ENCODE results near the gene TCF3. TPM values are rescaled to one million over a fixed set of nuclear protein-coding genes. Genes with fewer than 3 reads are reported as not detected.

The TCF3 gene
- polyA plus RNA-seq, 1 experiment = 51.7 TPM

DNA sequence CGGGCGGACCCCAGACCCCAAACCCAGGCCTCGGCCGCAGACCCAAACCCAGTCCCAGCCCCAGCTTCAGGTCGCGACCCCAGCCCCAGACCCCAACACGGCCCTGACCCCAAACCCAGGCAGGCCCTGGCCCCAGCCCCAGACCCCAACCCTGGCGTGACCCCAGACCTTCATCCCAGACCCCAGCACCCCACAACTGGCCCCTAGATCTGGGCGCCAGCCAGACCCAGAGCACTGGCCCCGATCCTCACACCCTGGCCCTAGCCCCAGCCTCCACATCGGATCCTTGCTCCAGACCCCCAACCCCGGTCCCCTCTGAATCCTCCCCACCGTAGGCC lies 67.2 kb downstream of the TCF3 start:
- CTCF ChIA-PET = no interaction called here
- H3K4me3 ChIP-seq (ENCODE audit: low read depth, low read length) = no peak overlapping the region
- H3K27me3 ChIP-seq (ENCODE audit: control insufficient read depth, insufficient read depth, low read length) = no peaks in the 10 kb centered on the region
- no peaks in the 10 kb centered on the region; the same call in 1 of the 2 replicates for H3K9me3 ChIP-seq (ENCODE audit: control insufficient read depth, insufficient read depth, low read length)
- TF ChIP-seq, protein P1, sequence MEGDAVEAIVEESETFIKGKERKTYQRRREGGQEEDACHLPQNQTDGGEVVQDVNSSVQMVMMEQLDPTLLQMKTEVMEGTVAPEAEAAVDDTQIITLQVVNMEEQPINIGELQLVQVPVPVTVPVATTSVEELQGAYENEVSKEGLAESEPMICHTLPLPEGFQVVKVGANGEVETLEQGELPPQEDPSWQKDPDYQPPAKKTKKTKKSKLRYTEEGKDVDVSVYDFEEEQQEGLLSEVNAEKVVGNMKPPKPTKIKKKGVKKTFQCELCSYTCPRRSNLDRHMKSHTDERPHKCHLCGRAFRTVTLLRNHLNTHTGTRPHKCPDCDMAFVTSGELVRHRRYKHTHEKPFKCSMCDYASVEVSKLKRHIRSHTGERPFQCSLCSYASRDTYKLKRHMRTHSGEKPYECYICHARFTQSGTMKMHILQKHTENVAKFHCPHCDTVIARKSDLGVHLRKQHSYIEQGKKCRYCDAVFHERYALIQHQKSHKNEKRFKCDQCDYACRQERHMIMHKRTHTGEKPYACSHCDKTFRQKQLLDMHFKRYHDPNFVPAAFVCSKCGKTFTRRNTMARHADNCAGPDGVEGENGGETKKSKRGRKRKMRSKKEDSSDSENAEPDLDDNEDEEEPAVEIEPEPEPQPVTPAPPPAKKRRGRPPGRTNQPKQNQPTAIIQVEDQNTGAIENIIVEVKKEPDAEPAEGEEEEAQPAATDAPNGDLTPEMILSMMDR (IDR thresholded peaks at IDR 0.05; ENCODE audit: low read depth, low read length) = no peak
- DNase-seq (ENCODE audit: low read depth, low spot score) = no peak
- H3K27ac ChIP-seq (ENCODE audit: low read depth, low read length) = no peak overlapping the region
- POLR2A ChIA-PET = no interaction called here

- H3K4me3 ChIP-seq (ENCODE audit: low read depth, low read length) = no peak overlapping the region
- no peak for DNase-seq (ENCODE audit: low read depth, low spot score)
- TF ChIP-seq, protein P1 (IDR thresholded peaks at IDR 0.05; ENCODE audit: low read depth, low read length) = no peak
- CTCF ChIA-PET = no interaction called here
- no peak overlapping the region for H3K27ac ChIP-seq (ENCODE audit: low read depth, low read length)
- H3K27me3 ChIP-seq (ENCODE audit: control insufficient read depth, insufficient read depth, low read length) = no peaks in the 10 kb centered on the region
- POLR2A ChIA-PET = no interaction called here
- no peaks in the 10 kb centered on the region; the same call in 1 of the 2 replicates for H3K9me3 ChIP-seq (ENCODE audit: control insufficient read depth, insufficient read depth, low read length)
These were observed 67.7 kb downstream of the TCF3 start for GRCh38 chr19:1584500-1585242.

GRCh38 chr19:1582201-1582600 lies 70.2 kb downstream of the TCF3 start:
- TF ChIP-seq, protein P1 (IDR thresholded peaks at IDR 0.05; ENCODE audit: low read depth, low read length) = no peak
- no peaks in the 10 kb centered on the region; the same call in 1 of the 2 replicates for H3K9me3 ChIP-seq (ENCODE audit: control insufficient read depth, insufficient read depth, low read length)
- no peak overlapping the region for H3K27ac ChIP-seq (ENCODE audit: low read depth, low read length)
- ChIA-PET POLR2A (no interaction called here), CTCF (interaction anchor here (0.9 kb wide), 1 partner anchor 36 kb away, joined by 3 read pairs; no protein-coding TSS in a partner anchor)
- no peak for DNase-seq (ENCODE audit: low read depth, low spot score)
- no peaks in the 10 kb centered on the region for H3K27me3 ChIP-seq (ENCODE audit: control insufficient read depth, insufficient read depth, low read length)
- H3K4me3 ChIP-seq (ENCODE audit: low read depth, low read length) = no peak overlapping the region

DNA sequence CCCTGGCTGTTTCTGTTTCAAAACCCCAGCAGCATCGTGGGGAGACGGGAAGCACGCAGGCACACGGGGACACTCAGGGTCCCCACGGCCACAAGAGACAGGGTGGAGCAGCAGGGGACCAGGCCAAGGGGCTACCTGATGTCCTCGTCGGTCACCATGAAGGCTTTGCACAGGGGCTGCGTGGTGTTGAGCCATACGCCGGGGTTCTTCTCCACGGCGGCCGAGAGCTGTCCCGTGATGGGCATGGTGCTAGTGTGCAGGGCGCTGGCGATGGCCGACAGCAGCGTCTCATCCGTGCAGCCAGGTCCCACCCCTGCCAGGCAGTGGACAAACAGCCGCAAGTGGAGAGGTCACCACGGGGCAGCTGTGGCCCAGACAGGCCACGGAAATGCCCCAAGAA lies 71.5 kb downstream of the TCF3 start:
- POLR2A ChIA-PET = no interaction called here
- no peaks in the 10 kb centered on the region for H3K27me3 ChIP-seq (ENCODE audit: control insufficient read depth, insufficient read depth, low read length)
- CTCF ChIA-PET = interaction anchor here (0.8 kb wide), 1 partner anchor 35 kb away, joined by 3 read pairs; no protein-coding TSS in a partner anchor
- H3K9me3 ChIP-seq (ENCODE audit: control insufficient read depth, insufficient read depth, low read length) = no peaks in the 10 kb centered on the region; the same call in 1 of the 2 replicates
- DNase-seq (ENCODE audit: low read depth, low spot score) = no peak
- TF ChIP-seq, protein P1 (IDR thresholded peaks at IDR 0.05; ENCODE audit: low read depth, low read length) = no peak
- no peak overlapping the region for H3K27ac ChIP-seq (ENCODE audit: low read depth, low read length)
- H3K4me3 ChIP-seq (ENCODE audit: low read depth, low read length) = no peak overlapping the region

GRCh38 chr19:1580382-1580781 lies 72.0 kb downstream of the TCF3 start:
- H3K27ac ChIP-seq (ENCODE audit: low read depth, low read length) = no peak overlapping the region
- H3K4me3 ChIP-seq (ENCODE audit: low read depth, low read length) = no peak overlapping the region
- TF ChIP-seq, protein P1 (IDR thresholded peaks at IDR 0.05; ENCODE audit: low read depth, low read length) = no peak
- ChIA-PET CTCF (no interaction called here), POLR2A (no interaction called here)
- H3K27me3 ChIP-seq (ENCODE audit: control insufficient read depth, insufficient read depth, low read length) = no peaks in the 10 kb centered on the region
- H3K9me3 ChIP-seq (ENCODE audit: control insufficient read depth, insufficient read depth, low read length) = no peaks in the 10 kb centered on the region; the same call in 1 of the 2 replicates
- no peak for DNase-seq (ENCODE audit: low read depth, low spot score)

Measured in AG04450 (cell line).